ENCODE measurements around the gene SPOCD1.

The SPOCD1 gene

DNA sequence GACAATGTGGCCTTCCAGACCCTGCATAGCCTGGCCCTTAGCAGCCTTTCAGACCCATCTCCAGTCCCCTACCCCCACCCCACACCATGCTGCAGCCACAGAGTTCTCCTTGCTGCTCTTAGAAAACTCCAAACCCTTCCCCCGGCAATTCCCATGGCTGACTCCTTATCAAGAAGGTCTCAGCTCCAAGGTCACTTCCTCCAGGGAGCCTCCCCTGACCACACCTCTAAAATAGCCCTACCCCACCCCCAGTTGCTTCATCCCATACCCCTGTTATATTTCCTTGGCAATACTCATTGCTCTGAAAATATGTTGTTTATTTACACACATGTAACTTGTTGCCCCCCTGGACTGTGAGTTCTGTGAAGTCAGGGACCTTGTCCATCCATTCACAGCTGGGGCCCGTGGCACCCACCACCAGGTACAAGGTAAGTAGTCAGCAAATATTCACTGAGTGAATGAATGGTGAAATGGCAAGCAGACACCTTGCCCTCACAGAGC lies 47.4 kb downstream of the SPOCD1 start:
- no peak overlapping the region for H3K4me3 ChIP-seq (ENCODE audit: low read length)
- TF ChIP-seq, protein P1, sequence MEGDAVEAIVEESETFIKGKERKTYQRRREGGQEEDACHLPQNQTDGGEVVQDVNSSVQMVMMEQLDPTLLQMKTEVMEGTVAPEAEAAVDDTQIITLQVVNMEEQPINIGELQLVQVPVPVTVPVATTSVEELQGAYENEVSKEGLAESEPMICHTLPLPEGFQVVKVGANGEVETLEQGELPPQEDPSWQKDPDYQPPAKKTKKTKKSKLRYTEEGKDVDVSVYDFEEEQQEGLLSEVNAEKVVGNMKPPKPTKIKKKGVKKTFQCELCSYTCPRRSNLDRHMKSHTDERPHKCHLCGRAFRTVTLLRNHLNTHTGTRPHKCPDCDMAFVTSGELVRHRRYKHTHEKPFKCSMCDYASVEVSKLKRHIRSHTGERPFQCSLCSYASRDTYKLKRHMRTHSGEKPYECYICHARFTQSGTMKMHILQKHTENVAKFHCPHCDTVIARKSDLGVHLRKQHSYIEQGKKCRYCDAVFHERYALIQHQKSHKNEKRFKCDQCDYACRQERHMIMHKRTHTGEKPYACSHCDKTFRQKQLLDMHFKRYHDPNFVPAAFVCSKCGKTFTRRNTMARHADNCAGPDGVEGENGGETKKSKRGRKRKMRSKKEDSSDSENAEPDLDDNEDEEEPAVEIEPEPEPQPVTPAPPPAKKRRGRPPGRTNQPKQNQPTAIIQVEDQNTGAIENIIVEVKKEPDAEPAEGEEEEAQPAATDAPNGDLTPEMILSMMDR (IDR thresholded peaks at IDR 0.05; ENCODE audit: insufficient read depth, low read depth, low read length, missing control alignments), result no peak
- DNase-seq (ENCODE audit: low read depth), result no peak

DNA sequence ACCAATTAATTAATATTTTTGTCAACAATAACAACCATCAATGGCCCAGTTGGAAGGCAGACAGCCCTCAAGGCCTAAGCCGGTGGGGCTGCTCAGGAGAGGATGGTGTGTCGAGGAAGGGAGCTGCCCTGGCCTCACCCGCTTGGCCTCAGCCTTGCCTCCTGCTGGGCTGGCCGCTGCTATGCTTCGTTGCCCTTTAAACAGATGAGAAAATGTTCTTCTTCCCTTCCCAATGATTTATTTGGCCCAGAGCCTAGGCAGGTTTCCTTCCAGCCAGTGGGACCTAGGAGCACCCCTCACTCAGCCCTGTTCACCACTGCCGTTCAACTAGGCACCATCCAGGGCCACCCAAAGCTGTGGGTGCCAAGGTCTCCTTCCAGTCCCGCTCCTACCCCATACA lies 48.6 kb downstream of the SPOCD1 start:
- no peak overlapping the region for H3K4me3 ChIP-seq (ENCODE audit: low read length)
- DNase-seq (ENCODE audit: low read depth), result no peak
- TF ChIP-seq, protein P1 (IDR thresholded peaks at IDR 0.05; ENCODE audit: insufficient read depth, low read depth, low read length, missing control alignments), result no peak

DNA sequence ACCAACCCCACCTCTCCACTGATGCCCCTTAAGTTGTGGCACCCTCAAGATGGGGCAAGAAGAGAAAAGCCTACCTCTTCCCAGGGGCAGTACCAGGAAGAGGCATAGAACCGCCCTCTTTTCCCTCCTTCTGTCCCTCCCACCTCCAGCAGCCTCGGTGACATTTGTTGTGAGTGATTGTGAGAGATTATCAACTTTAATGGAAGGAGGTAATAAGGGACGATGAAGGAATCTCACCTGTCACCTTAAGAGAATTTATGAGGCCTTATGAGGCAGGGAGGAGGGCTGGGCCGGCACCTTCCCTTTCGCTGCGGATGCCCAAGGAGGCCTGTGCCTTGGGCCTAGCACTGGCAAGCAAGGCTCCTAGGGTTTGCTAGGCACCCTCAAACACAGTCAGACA lies 50.3 kb downstream of the SPOCD1 start:
- TF ChIP-seq, protein P1 (IDR thresholded peaks at IDR 0.05; ENCODE audit: insufficient read depth, low read depth, low read length, missing control alignments), result no peak

DNA sequence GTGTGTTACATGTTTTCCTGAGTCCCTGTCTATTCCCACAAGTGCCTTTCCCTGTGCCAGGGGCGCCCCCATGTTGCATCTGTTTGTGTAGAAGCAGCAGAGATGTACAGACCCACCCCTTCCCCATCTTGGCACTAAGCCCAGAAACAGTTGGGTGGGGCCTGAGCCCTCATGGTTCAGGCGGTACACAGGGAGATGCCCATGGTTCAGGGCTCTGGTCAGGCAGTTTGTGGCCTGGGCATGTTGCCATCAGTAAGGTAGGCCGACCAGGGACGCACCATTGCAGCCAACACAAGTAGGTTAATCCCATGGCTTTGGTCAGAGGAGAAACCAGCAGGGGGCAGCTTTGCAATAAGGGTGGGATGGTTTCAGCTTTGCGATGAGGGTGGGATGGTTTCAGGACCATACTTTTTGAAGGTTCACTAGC lies 50.8 kb downstream of the SPOCD1 start:
- DNase-seq (ENCODE audit: low read depth), result no peak
- TF ChIP-seq, protein P1 (IDR thresholded peaks at IDR 0.05; ENCODE audit: insufficient read depth, low read depth, low read length, missing control alignments), result no peak
- no peak overlapping the region for H3K4me3 ChIP-seq (ENCODE audit: low read length)

More for the DNA sequence above, 50.3 kb downstream of the SPOCD1 start:
- H3K4me3 ChIP-seq (ENCODE audit: low read length), result no peak overlapping the region
- DNase-seq (ENCODE audit: low read depth), result no peak

DNA sequence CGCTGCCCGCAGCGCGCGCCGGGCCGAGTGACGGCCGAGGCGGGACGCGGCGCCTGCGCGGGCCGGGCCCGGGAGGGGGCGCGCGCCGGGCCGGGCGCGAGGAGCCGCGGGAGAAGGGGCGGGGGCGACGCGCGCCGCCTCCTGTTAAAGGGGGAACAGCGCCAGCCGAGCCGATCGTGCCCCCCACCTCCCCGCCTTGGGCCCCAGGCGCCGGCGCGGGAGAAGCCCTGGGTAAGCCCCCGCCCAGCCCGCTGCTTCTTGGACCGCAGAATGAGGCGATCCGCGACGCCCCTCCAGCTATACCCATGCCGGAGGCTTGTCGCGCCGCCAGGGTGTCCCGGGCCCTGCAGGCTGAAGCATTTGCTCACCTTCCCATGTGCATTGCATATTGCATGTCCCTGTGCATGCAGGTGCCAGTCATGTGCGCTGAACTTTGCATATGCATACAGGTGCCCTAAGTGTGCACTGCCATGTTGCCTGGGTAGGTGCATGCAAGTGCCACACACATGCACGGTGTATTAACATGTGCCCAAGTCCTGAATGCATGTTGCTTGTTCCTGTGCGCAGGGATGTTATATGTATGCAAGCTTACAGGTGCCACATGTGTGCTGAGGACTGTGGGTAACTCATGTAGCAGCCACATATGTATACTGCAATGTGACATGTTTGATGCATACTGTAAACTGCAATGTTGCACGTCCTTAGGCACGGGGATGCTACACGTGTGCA lies 51.3 kb downstream of the SPOCD1 start, which contains the start of gene ADGRB2:
Gene ADGRB2 (minus strand): TSS at position 29 of the 729 bp plus-strand sequence. CDS start 7,119 bp downstream, outside the sequence.
- no peak for DNase-seq (ENCODE audit: low read depth)
- TF ChIP-seq, protein P1 (IDR thresholded peaks at IDR 0.05; ENCODE audit: insufficient read depth, low read depth, low read length, missing control alignments), result no peak
- peak within 1 kb of the TSS; percentile 28 for H3K4me3 ChIP-seq (ENCODE audit: low read length)

DNA sequence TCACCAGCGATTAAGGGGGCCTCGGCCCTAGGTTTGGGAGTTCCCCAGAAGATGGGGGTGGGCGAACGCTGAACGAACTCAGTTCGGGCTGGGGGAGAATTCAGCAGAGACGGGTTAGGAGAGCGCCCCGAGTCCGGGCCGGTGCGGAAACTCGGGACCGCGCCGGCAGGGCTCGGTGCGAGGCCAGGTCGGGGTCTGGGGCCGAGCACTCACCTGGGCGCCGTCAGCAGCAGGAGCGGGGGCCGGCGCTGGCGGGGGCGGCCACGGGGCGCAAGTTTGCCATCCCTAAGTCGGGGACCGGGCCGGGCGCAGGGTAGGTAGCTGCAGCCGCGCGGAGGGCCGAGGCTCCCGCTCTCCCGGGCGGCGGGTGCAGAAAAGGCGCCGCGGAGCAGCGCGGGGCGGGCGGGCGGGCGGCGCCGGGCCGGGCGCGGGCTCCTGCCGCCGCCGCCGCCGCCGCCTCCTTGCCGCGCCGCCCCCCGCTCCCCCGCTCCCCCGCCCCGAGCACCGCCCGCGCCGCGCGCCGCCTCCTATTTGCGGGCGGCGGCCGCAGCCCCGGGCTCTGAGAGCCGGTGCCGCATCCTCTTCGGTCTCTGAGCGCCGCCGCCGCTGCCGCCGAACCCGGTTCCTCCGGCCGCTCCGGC lies 52.0 kb downstream of the SPOCD1 start:
- no peak for DNase-seq (ENCODE audit: low read depth)
- TF ChIP-seq, protein P1 (IDR thresholded peaks at IDR 0.05; ENCODE audit: insufficient read depth, low read depth, low read length, missing control alignments), result no peak
- H3K4me3 ChIP-seq (ENCODE audit: low read length), result peak overlapping the region; percentile 28

Data from epithelial cell of esophagus (primary cell).